OCI-LY3 (cell line): Measurements from ENCODE around the gene MRPS27.

Experiments
- H2AFZ ChIP-seq: fragments of 200-600, 300-600 bp; shearing (Covaris generic); 2 replicates; pipeline ENCODE4 v1.6.0; 2014; ENCODE audit warnings: antibody characterized with exemption, low read depth, low read length
- H3K27ac ChIP-seq: fragments of 200-600, 300-600 bp; sonication (generic); 2 replicates; pipeline ENCODE4 v1.5.1; 2014; ENCODE audit warnings: mild to moderate bottlenecking, low read length, moderate library complexity, mixed read lengths
- H3K27me3 ChIP-seq: fragments of 200-600, 300-600 bp; sonication (generic); 2 replicates; pipeline ENCODE4 v1.6.1; 2014; ENCODE audit warnings: low read depth, low read length, mixed read lengths
- H3K36me3 ChIP-seq: fragments of 200-600, 300-600 bp; sonication (generic); replicated peaks from 2 replicates; pipeline ENCODE3; 2014; ENCODE audit warnings: low read depth, low read length, mixed read lengths
- H3K4me1 ChIP-seq: fragments of 300-600, 200-600 bp; sonication (generic); 2 replicates; pipeline ENCODE4 v1.6.1; 2014; ENCODE audit warnings: low read length, mixed read lengths
- H3K4me2 ChIP-seq: fragments of 200-600, 300-600 bp; sonication (generic); 2 replicates; pipeline ENCODE4 v1.6.1; 2014; ENCODE audit warnings: low read length, mixed read lengths
- H3K4me3 ChIP-seq: fragments of 300-600, 200-600 bp; sonication (generic); 2 replicates; pipeline ENCODE4 v1.5.1; 2014; ENCODE audit warnings: antibody characterized with exemption, mild to moderate bottlenecking, low read length, moderate library complexity
- H3K79me2 ChIP-seq: fragments of 300-600, 200-600 bp; shearing (Covaris generic); 2 replicates; pipeline ENCODE4 v1.6.1; 2014; ENCODE audit warnings: mild to moderate bottlenecking, low read length, mixed read lengths
- H3K9ac ChIP-seq: fragments of 300-600, 200-600 bp; shearing (Covaris generic); 2 replicates; pipeline ENCODE4 v1.6.0; 2014; ENCODE audit warnings: mild to moderate bottlenecking, low read length, moderate library complexity
- H3K9me3 ChIP-seq: fragments of 200-600, 300-600 bp; shearing (Covaris generic); 2 replicates; pipeline ENCODE4 v1.6.1; 2014; ENCODE audit warnings: low read length, mixed read lengths; ENCODE audit not compliant: insufficient read depth
- H4K20me1 ChIP-seq: fragments of 200-600, 300-600 bp; sonication (generic); 2 replicates; pipeline ENCODE4 v1.6.1; 2016; ENCODE audit warnings: low read length, mixed read lengths; ENCODE audit not compliant: insufficient read depth
- EZH2phosphoT487 ChIP-seq: fragments of 200-600 bp; shearing (Covaris generic); IDR thresholded peaks from 2 replicates; pipeline ENCODE4 v1.6.1; 2018; ENCODE audit warnings: antibody characterized with exemption, mixed run types, low read depth
- TF ChIP-seq, protein P1 (sequence below): fragments of 200-600, 300-600 bp; sonication (generic); IDR thresholded peaks from 2 replicates; pipeline ENCODE4 v1.5.1; 2014; ENCODE audit warnings: antibody characterized with exemption, low read length, low read depth

The MRPS27 gene

DNA sequence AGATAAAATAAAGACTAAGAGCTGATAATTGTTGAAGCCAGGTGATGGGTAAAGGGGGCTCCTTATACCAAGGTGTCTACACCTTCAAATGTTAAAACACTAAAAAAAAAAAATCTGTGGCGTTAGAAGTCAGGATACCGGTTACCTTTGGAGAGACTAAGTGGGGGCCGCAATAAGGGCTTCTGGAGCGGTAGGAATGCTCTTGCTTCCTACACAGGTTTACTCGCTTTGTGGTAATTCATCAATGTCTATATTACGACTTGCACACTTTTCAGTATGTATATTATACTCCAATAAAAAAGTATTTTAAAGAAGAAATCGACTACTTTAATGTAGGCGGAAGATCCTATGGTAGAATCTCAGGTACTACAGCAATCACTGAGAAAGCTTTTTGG, 12.5 kb downstream of the MRPS27 start:
- peak overlapping the region; percentile 91 for H3K9ac ChIP-seq
- peak overlapping the region; percentile 89 for H3K4me2 ChIP-seq
- no peaks in the 10 kb centered on the region for H3K27me3 ChIP-seq
- no peak for TF ChIP-seq EZH2phosphoT487
- TF ChIP-seq, protein P1, sequence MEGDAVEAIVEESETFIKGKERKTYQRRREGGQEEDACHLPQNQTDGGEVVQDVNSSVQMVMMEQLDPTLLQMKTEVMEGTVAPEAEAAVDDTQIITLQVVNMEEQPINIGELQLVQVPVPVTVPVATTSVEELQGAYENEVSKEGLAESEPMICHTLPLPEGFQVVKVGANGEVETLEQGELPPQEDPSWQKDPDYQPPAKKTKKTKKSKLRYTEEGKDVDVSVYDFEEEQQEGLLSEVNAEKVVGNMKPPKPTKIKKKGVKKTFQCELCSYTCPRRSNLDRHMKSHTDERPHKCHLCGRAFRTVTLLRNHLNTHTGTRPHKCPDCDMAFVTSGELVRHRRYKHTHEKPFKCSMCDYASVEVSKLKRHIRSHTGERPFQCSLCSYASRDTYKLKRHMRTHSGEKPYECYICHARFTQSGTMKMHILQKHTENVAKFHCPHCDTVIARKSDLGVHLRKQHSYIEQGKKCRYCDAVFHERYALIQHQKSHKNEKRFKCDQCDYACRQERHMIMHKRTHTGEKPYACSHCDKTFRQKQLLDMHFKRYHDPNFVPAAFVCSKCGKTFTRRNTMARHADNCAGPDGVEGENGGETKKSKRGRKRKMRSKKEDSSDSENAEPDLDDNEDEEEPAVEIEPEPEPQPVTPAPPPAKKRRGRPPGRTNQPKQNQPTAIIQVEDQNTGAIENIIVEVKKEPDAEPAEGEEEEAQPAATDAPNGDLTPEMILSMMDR, result no peak
- peaks cover 10% of the 10 kb centered on the region for H3K36me3 ChIP-seq
- H2AFZ ChIP-seq, result no peak overlapping the region
- H3K27ac ChIP-seq, result peak overlapping the region; percentile 91
- no peaks in the 10 kb centered on the region for H3K9me3 ChIP-seq
- peaks cover 51% of the 10 kb centered on the region for H3K79me2 ChIP-seq
- peak overlapping the region; percentile 94 for H3K4me3 ChIP-seq
- peaks cover 37% of the 10 kb centered on the region for H3K4me1 ChIP-seq
- H4K20me1 ChIP-seq, result no peaks in the 10 kb centered on the region

DNA sequence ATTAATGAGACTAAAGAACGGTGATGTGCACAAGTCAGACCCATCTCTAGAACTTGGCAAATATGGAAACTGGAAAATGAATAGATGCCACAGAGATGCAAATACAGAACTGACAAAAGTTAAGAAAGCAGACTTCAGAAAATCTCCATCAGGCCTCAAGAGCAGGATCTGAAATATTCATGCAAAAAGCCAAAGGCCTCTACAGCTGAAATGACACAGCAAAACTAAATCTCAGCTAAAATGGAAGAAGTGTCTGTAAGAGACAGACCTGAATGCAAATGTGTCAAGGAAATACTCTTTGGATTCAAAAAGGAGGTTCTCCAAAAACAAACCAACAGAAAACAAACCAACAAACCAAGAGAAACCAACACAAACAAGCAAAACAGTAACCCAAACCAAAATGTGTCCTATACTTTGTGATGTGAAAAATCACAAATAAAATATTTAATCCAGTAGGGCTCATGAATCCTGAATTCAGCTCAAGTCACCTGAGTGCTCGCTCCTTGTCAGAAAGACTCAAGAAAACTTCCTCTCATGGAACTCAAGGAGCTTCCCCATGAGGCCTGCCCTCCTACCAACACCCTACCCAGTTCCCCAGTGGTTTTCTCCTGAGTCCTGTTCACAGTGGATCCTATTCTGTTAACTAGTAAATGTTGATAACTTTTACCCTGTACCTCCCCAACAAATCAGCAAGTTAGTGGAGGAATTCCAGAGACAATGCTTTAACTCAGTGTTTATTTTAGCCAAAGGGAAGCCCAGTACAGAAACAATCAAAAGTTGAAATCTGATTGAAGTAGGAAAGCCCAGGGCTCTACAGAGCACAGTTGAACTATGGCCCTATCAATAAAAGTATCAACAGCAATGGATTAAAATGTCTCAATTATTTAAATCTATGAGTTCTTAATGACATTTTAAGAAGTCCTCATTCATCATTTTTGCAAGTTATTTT, 14.6 kb downstream of the MRPS27 start:
- Histone ChIP-seq H3K4me2 (peak overlapping the region; percentile 68), H3K36me3 (peaks cover 26% of the 10 kb centered on the region), H3K9me3 (no peaks in the 10 kb centered on the region), H3K27ac (peak overlapping the region; percentile 94), H4K20me1 (no peaks in the 10 kb centered on the region), H3K4me1 (peaks cover 43% of the 10 kb centered on the region), H3K9ac (peak overlapping the region; percentile 57), H3K4me3 (peak overlapping the region; percentile 41), H3K27me3 (no peaks in the 10 kb centered on the region), H2AFZ (0 out of 2 replicates have a peak overlapping the region, but pooled peaks have one; percentile 2), H3K79me2 (peaks cover 72% of the 10 kb centered on the region)
- TF ChIP-seq EZH2phosphoT487, result no peak
- TF ChIP-seq, protein P1, result no peak

DNA sequence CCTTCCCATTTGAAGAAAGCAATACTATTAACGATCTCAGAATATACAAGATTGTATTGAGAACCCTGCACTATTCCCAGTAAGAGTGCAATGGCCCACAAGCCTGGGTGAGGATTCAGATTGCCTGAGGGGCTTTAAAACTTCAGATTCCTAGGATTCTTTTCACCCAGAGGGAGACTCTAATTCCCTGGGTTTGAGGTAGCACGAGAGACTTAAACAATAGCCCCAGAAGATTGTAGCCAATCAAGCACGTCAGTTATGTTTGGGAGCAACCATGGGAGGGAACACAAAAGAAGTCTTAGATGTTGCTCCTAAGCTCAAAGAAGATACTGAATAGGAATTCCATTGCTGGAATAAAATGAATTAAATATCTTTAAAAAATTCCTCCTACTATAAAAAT, 17.9 kb downstream of the MRPS27 start:
- Histone ChIP-seq H3K4me3 (no peak overlapping the region), H3K4me1 (peaks cover 40% of the 10 kb centered on the region), H3K4me2 (no peak overlapping the region)

DNA sequence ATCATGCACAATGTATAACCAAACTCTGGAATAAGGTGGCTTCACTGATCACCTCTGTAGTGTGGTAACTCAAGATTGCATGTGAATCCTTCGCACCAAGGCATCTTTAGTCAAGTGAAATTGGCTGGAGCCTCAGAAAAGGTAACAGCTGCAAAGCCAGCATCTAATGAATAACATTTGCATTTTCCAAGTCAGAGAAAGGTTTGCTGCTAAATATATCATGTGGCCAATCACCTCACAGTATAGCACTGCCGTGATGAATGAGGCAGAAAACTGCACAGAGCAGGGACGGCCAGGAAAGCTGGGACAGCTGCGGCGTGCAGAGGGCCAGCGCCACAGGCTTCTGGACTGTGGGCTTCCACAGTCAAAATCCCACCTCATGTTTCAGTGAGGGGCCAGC, 18.5 kb downstream of the MRPS27 start:
- Histone ChIP-seq H3K4me1 (peaks cover 37% of the 10 kb centered on the region), H3K27ac (no peak overlapping the region), H3K79me2 (peaks cover 80% of the 10 kb centered on the region), H3K9me3 (no peaks in the 10 kb centered on the region), H3K9ac (no peak overlapping the region), H3K36me3 (peaks cover 22% of the 10 kb centered on the region), H3K4me3 (no peak overlapping the region), H2AFZ (no peak overlapping the region), H3K27me3 (no peaks in the 10 kb centered on the region), H4K20me1 (no peaks in the 10 kb centered on the region), H3K4me2 (no peak overlapping the region)
- TF ChIP-seq EZH2phosphoT487, result no peak
- TF ChIP-seq, protein P1, result no peak

More for the DNA sequence above, 17.9 kb downstream of the MRPS27 start:
- Histone ChIP-seq H4K20me1 (no peaks in the 10 kb centered on the region), H3K27me3 (no peaks in the 10 kb centered on the region), H2AFZ (no peak overlapping the region), H3K9me3 (no peaks in the 10 kb centered on the region), H3K36me3 (peaks cover 22% of the 10 kb centered on the region), H3K27ac (no peak overlapping the region), H3K79me2 (peaks cover 86% of the 10 kb centered on the region), H3K9ac (no peak overlapping the region)
- TF ChIP-seq, protein P1, result no peak
- no peak for TF ChIP-seq EZH2phosphoT487
